H1 (cell line): ENCODE results near the gene DNTT. TPM values are rescaled to one million over a fixed set of nuclear protein-coding genes. Genes with fewer than 3 reads are reported as not detected.
A peak's percentile ranks its signal among the peaks of the same experiment; 100 is the strongest.

Source experiments
- CTCF ChIA-PET: fragments of 300-600 bp; sonication (Branson Sonifier 250); formaldehyde crosslinking; loops from one replicate; lab custom pipeline; 2021; ENCODE audit not compliant: partially characterized antibody; lab: Charles Lee
- POLR2A ChIA-PET: fragments of 300-600 bp; sonication (Branson Sonifier 250); formaldehyde crosslinking; loops from one replicate; lab custom pipeline; 2021; ENCODE audit warnings: inconsistent platforms; ENCODE audit not compliant: partially characterized antibody; lab: Charles Lee
- DNase-seq, 2 experiments: peaks; one replicate each; pipeline versions ENCODE4 v3.0.0 to v3.0.0-alpha.2; 2010 to 2022; ENCODE audit warnings: low spot score in 2 of 2, low read depth in 1 of 2, mixed read lengths in 1 of 2
- FAIRE-seq: peaks from 2 replicates; lab custom pipeline; 2011; peaks lifted over from hg19 to GRCh38; lab: Jason Lieb, UNC
- H2AFZ ChIP-seq: 2 replicates; pipeline ENCODE4 v1.8.1; 2012; ENCODE audit warnings: low read length, inconsistent platforms
- H2AK5ac ChIP-seq: 2 replicates; pipeline ENCODE4 v1.6.1; 2013; ENCODE audit warnings: low read depth, low read length
- H2BK120ac ChIP-seq: replicated peaks from 2 replicates; pipeline ENCODE3; 2013; ENCODE audit warnings: low read depth, low read length, inconsistent platforms
- H2BK12ac ChIP-seq: 2 replicates; pipeline ENCODE4 v1.6.1; 2013; ENCODE audit warnings: low read depth, low read length
- H2BK15ac ChIP-seq: 2 replicates; pipeline ENCODE4 v1.6.1; 2013; ENCODE audit warnings: low read length
- H2BK20ac ChIP-seq: 2 replicates; pipeline ENCODE4 v1.6.1; 2013; ENCODE audit warnings: low read length
- H2BK5ac ChIP-seq: 2 replicates; pipeline ENCODE4 v1.6.1; 2013; ENCODE audit warnings: low read depth, low read length
- H3K14ac ChIP-seq: 2 replicates; pipeline ENCODE4 v1.6.1; 2013; ENCODE audit warnings: inconsistent platforms; ENCODE audit not compliant: insufficient read length
- H3K18ac ChIP-seq: 2 replicates; pipeline ENCODE4 v1.6.1; 2013; ENCODE audit warnings: low read length; ENCODE audit errors: extremely low read depth
- H3K23ac ChIP-seq: 2 replicates; pipeline ENCODE4 v1.6.1; 2013; ENCODE audit warnings: inconsistent platforms; ENCODE audit not compliant: insufficient read length
- H3K23me2 ChIP-seq: 2 replicates; pipeline ENCODE4 v1.6.1; 2013; ENCODE audit warnings: low read depth, low read length
- H3K27ac ChIP-seq: 2 replicates; pipeline ENCODE4 v1.6.1; 2011; ENCODE audit warnings: low read depth, low read length, inconsistent platforms
- H3K27me3 ChIP-seq, 4 experiments: replicated peaks in 1 of 4; 1 replicate in 1 of 4; 2 replicates in 3 of 4; pipeline versions ENCODE4 v1.6.1 to v1.8.1; 2011 to 2013; ENCODE audit warnings: low read length in 3 of 4, mild to moderate bottlenecking in 3 of 4, inconsistent platforms in 2 of 4, mixed read lengths in 2 of 4, moderate library complexity in 1 of 4; ENCODE audit not compliant: control insufficient read depth in 3 of 4, insufficient read depth in 3 of 4; ENCODE audit errors: extremely low read depth in 1 of 4
- H3K36me3 ChIP-seq, 4 experiments: 2 replicates each; pipeline versions ENCODE4 v1.6.1 to v1.8.1; 2011 to 2013; ENCODE audit warnings: mild to moderate bottlenecking in 4 of 4, low read length in 3 of 4, moderate library complexity in 2 of 4, control low read depth in 1 of 4, inconsistent platforms in 1 of 4; ENCODE audit not compliant: insufficient read depth in 4 of 4, control insufficient read depth in 2 of 4
- H3K4ac ChIP-seq: replicated peaks from 2 replicates; pipeline ENCODE3; 2013; ENCODE audit warnings: low read length, low read depth, mixed read lengths, inconsistent platforms; ENCODE audit not compliant: insufficient read length
- H3K4me1 ChIP-seq, 4 experiments: replicated peaks in 1 of 4; 1 replicate in 1 of 4; 2 replicates in 3 of 4; pipeline versions ENCODE4 v1.6.1 to v1.8.1; 2011 to 2013; ENCODE audit warnings: low read length in 3 of 4, inconsistent platforms in 2 of 4, mixed read lengths in 1 of 4; ENCODE audit not compliant: insufficient read depth in 4 of 4, control insufficient read depth in 3 of 4
- H3K4me2 ChIP-seq, 2 experiments: 2 replicates each; pipeline versions ENCODE4 v1.6.1 to v1.8.1; 2011 to 2013; ENCODE audit warnings: low read depth in 2 of 2, low read length in 2 of 2, control low read depth in 1 of 2, inconsistent platforms in 1 of 2, mild to moderate bottlenecking in 1 of 2; ENCODE audit not compliant: insufficient read depth in 1 of 2
- H3K4me3 ChIP-seq, 4 experiments: fragments of 200-600, 300-600 bp in 1 of 4; sonication (generic), shearing (Covaris generic), sonication (Bioruptor Twin) in 1 of 4; 2 replicates each; pipeline versions ENCODE4 v1.5.1 to v1.8.1; 2011 to 2016; ENCODE audit warnings: low read length in 4 of 4, low read depth in 3 of 4, control low read depth in 2 of 4, inconsistent platforms in 2 of 4, mild to moderate bottlenecking in 2 of 4, mixed read lengths in 1 of 4, moderate library complexity in 1 of 4; ENCODE audit not compliant: insufficient read depth in 2 of 4; ENCODE audit errors: extremely low read depth in 1 of 4
- H3K56ac ChIP-seq: replicated peaks from 2 replicates; pipeline ENCODE3; 2013; ENCODE audit warnings: low read depth, mild to moderate bottlenecking, mixed read lengths, low read length, inconsistent platforms; ENCODE audit not compliant: insufficient read length
- H3K79me1 ChIP-seq: 2 replicates; pipeline ENCODE4 v1.6.1; 2013; ENCODE audit warnings: low read depth, low read length, control low read depth
- H3K79me2 ChIP-seq, 2 experiments: 2 replicates each; pipeline versions ENCODE4 v1.6.1 to v1.8.1; 2012 to 2013; ENCODE audit warnings: low read length in 2 of 2, mild to moderate bottlenecking in 2 of 2, inconsistent platforms in 1 of 2; ENCODE audit not compliant: insufficient read depth in 2 of 2, control insufficient read depth in 1 of 2
- H3K9ac ChIP-seq, 4 experiments: replicated peaks in 1 of 4; 1 replicate in 1 of 4; 2 replicates in 3 of 4; pipeline versions ENCODE4 v1.6.1 to v1.8.1; 2011 to 2013; ENCODE audit warnings: low read depth in 3 of 4, low read length in 3 of 4, control low read depth in 2 of 4, mild to moderate bottlenecking in 2 of 4, moderate library complexity in 2 of 4, inconsistent platforms in 1 of 4; ENCODE audit errors: extremely low read depth in 1 of 4
- H3K9me3 ChIP-seq, 2 experiments: 2 replicates each; pipeline versions ENCODE4 v1.6.1 to v1.8.1; 2012 to 2013; ENCODE audit warnings: mild to moderate bottlenecking in 2 of 2, moderate library complexity in 2 of 2, control low read depth in 1 of 2, inconsistent platforms in 1 of 2, low read depth in 1 of 2, low read length in 1 of 2, mixed read lengths in 1 of 2; ENCODE audit not compliant: insufficient read depth in 2 of 2
- H4K20me1 ChIP-seq, 2 experiments: replicated peaks in 1 of 2; 2 replicates each; pipeline versions ENCODE3 to v1.8.1; 2011 to 2013; ENCODE audit warnings: inconsistent platforms in 2 of 2, low read length in 2 of 2, mild to moderate bottlenecking in 1 of 2; ENCODE audit not compliant: insufficient read depth in 2 of 2, control insufficient read depth in 1 of 2
- H4K5ac ChIP-seq: 2 replicates; pipeline ENCODE4 v1.6.1; 2013; ENCODE audit warnings: low read length, low read depth, mixed read lengths, inconsistent platforms; ENCODE audit not compliant: insufficient read length
- H4K8ac ChIP-seq: 2 replicates; pipeline ENCODE4 v1.8.0; 2013; ENCODE audit warnings: mild to moderate bottlenecking, moderate library complexity, low read length, inconsistent platforms; ENCODE audit not compliant: insufficient read depth; ENCODE audit errors: extremely low read depth
- H4K91ac ChIP-seq: replicated peaks from 2 replicates; pipeline ENCODE3; 2013; ENCODE audit warnings: low read length, mixed read lengths, inconsistent platforms; ENCODE audit not compliant: insufficient read length
- ATF2 ChIP-seq: IDR thresholded peaks from 2 replicates; pipeline ENCODE4 v1.6.1; 2012; ENCODE audit warnings: low read length, inconsistent platforms
- ATF3 ChIP-seq: IDR thresholded peaks from 2 replicates; pipeline ENCODE4 v1.6.1; 2011; ENCODE audit warnings: low read depth, mild to moderate bottlenecking, low read length; ENCODE audit not compliant: insufficient read depth
- EGR1 ChIP-seq: IDR thresholded peaks from 2 replicates; pipeline ENCODE4 v1.6.1; 2011; ENCODE audit warnings: low read depth, low read length, borderline replicate concordance
- EZH2 ChIP-seq: fragments of 200-600 bp; sonication (generic); IDR thresholded peaks from 2 replicates; pipeline ENCODE4 v1.7.1; 2012; ENCODE audit warnings: low read depth, mild to moderate bottlenecking, moderate library complexity, low read length, inconsistent platforms; ENCODE audit not compliant: severe bottlenecking
- RXRA ChIP-seq: IDR thresholded peaks from 2 replicates; pipeline ENCODE4 v1.6.1; 2011; ENCODE audit warnings: low read depth, mild to moderate bottlenecking, low read length, moderate library complexity; ENCODE audit not compliant: insufficient read depth
- TAF7 ChIP-seq: optimal IDR thresholded peaks from 2 replicates; pipeline ENCODE3; 2011; ENCODE audit warnings: low read depth, mild to moderate bottlenecking, inconsistent platforms, low read length, moderate library complexity, borderline replicate concordance
- TCF12 ChIP-seq: IDR thresholded peaks from 2 replicates; pipeline ENCODE4 v1.6.1; 2011; ENCODE audit warnings: low read depth, mild to moderate bottlenecking, low read length
- ZNF274 ChIP-seq: IDR thresholded peaks from 2 replicates; pipeline ENCODE4 v1.7.0; 2012; ENCODE audit warnings: low read length, borderline replicate concordance; ENCODE audit errors: extremely low read depth
- WGBS, 2 experiments: shearing (Covaris generic) in 1 of 2; methylation state at CpG; one replicate each; pipeline versions ENCODE4 v1.1.6 to v1.1.7; 2013 to 2015; ENCODE audit warnings: low lambda C conversion rate in 2 of 2, mixed read lengths in 2 of 2, inconsistent platforms in 1 of 2, low coverage in 1 of 2, missing lambda C conversion rate in 1 of 2; ENCODE audit not compliant: insufficient replicate concordance in 2 of 2, insufficient coverage in 1 of 2, insufficient read length in 1 of 2; ENCODE audit errors: extremely low coverage in 1 of 2, missing lambda C conversion rate in 1 of 2; 5-methylcytosine and 5-hydroxymethylcytosine counted together
- polyA plus RNA-seq, 7 experiments: library from polyadenylated mRNA; depleted of rRNA in 3 of 7; stranded (reverse) in 5 of 7; unstranded in 2 of 7; fragments of >200 nt in 5 of 7; fragments of 200-250 nt in 2 of 7; gene quantifications; 1 replicate in 5 of 7; 2 replicates in 1 of 7; 4 replicates in 1 of 7; pipeline versions ENCODE4 v1.2.1 to v1.2.3, GENCODE V29; 2011 to 2013; ENCODE audit warnings: missing spikeins in 2 of 7, mixed read lengths in 2 of 7
- total RNA-seq: library from RNA; stranded (reverse); fragmentation: NEBNext Ultra II Directional; extraction: Animal tissue kit (Norgen Biotek cat#: 25700); gene quantifications from 2 replicates; pipeline ENCODE4 v1.2.1, GENCODE V29; 2021
- TF ChIP-seq, protein P1 (sequence below): IDR thresholded peaks from 2 replicates; pipeline ENCODE4 v1.6.1; 2012; ENCODE audit warnings: inconsistent platforms

DNTT gene
- total and polyA plus RNA-seq, 2 of the 8 experiments (the other 6 are each of a cell fraction or from before 2014, with no cell fraction given) = not detected

DNA sequence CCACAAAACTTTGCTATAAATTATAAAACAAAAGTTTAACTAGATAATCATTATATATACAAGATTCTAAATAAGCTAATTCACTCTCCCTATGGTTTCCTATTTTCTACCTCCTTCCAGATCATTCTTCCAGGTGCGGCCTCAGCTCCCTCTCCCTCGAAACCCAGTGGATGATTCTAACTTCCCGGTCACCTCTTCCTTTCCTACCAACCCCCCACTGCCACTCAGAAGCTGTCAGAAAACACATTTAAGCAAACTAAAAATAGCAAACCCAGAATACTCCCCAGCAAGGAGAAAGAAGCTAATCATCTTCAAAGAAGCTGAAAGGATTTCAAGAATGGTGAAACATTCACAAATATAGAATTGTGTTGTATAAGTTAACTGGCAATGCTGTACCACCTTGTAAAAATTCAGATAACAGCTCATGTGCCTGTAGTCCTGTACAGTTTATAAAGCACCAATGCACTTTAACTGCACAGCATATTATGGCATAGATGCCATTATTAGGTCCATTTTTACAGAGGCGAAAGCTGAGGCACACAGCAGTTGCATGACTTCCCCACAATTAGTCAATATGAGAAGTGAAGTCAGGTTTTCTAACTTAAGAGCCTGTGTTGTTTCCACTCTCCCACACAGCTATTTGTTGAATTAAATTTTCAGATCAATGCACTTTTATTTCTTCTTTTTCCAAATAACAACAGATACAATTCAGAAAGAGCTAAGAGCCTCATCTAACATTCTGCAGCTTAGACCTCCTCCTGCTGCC, 13.7 kb upstream of the DNTT start:
- no peaks in the 10 kb centered on the region for H3K9me3 ChIP-seq
- no peak for TF ChIP-seq TCF12
- TF ChIP-seq TAF7 = no peak
- TF ChIP-seq ZNF274 = no peak
- no peak for TF ChIP-seq ATF2
- no peak for TF ChIP-seq ATF3
- no peak for TF ChIP-seq RXRA
- TF ChIP-seq EGR1 = no peak
- no peak for TF ChIP-seq EZH2
- TF ChIP-seq, protein P1, sequence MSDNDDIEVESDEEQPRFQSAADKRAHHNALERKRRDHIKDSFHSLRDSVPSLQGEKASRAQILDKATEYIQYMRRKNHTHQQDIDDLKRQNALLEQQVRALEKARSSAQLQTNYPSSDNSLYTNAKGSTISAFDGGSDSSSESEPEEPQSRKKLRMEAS = no peak
- no peak overlapping the region for H3K4ac ChIP-seq
- no peaks in the 10 kb centered on the region for H3K79me1 ChIP-seq
- no peak overlapping the region for H4K8ac ChIP-seq
- H4K5ac ChIP-seq = no peak overlapping the region
- H3K18ac ChIP-seq = no peak overlapping the region
- DNase-seq = no peak
- H4K20me1 ChIP-seq = no peaks in the 10 kb centered on the region
- FAIRE-seq = no peak
- no peak overlapping the region for H3K14ac ChIP-seq
- no peaks in the 10 kb centered on the region for H3K36me3 ChIP-seq
- no peak overlapping the region for H3K27ac ChIP-seq
- no peaks in the 10 kb centered on the region for H3K27me3 ChIP-seq
- CTCF ChIA-PET = interaction anchor here (0.5 to 7.1 kb wide), 17 partner anchors 9 to 565 kb away, joined by 3 to 151 read pairs (median 3); no protein-coding TSS in a partner anchor
- 84% methylated on average over 4 of the region's 4 CpGs; no CpG with 5 or more reads in 1 of the 2 experiments for WGBS, 2 experiments
- H3K23ac ChIP-seq = no peak overlapping the region
- no peaks in the 10 kb centered on the region for H3K23me2 ChIP-seq
- H3K9ac ChIP-seq = no peak overlapping the region
- POLR2A ChIA-PET = no interaction called here
- no peak overlapping the region for H2BK15ac ChIP-seq
- no peak overlapping the region for H2BK120ac ChIP-seq
- H2BK20ac ChIP-seq = no peak overlapping the region
- no peak overlapping the region for H2AK5ac ChIP-seq
- no peak overlapping the region for H2BK12ac ChIP-seq
- 0 out of 2 replicates have a peak overlapping the region, but pooled peaks have one; percentile 49 for H2AFZ ChIP-seq
- no peak overlapping the region for H3K4me3 ChIP-seq
- peaks cover 0 to 1% (median 0%) of the 10 kb centered on the region in 4 experiments; a peak in 2 of 7 replicates for H3K4me1 ChIP-seq
- no peak overlapping the region for H3K56ac ChIP-seq
- H3K79me2 ChIP-seq = no peaks in the 10 kb centered on the region
- H2BK5ac ChIP-seq = no peak overlapping the region
- H3K4me2 ChIP-seq = no peak overlapping the region
- H4K91ac ChIP-seq = no peak overlapping the region
